GM23338 (cell line): ENCODE measurements around the gene GNB1L. TPM values are rescaled to one million over a fixed set of nuclear protein-coding genes. Genes with fewer than 3 reads are reported as not detected.

Source experiments
- ATAC-seq: fragments of 200-7000 bp; cut with Tn5 transposase; 3 replicates; pipeline ENCODE4 v1.9.1; 2020
- DNase-seq: peaks from one replicate; pipeline ENCODE4 v3.0.0-alpha.2; 2015; ENCODE audit warnings: low spot score
- H2AFZ ChIP-seq: fragments of 200-600 bp; sonication (generic); 2 replicates; pipeline ENCODE4 v1.8.0; 2016; ENCODE audit warnings: antibody characterized with exemption, mild to moderate bottlenecking, moderate library complexity
- H3F3A ChIP-seq: fragments of 200-600 bp; sonication (generic); replicated peaks from 2 replicates; pipeline ENCODE4 v1.8.0; 2017; ENCODE audit warnings: antibody characterized with exemption, mixed run types, low read depth
- H3K27ac ChIP-seq: fragments of 200-600 bp; sonication (generic); 2 replicates; pipeline ENCODE4 v1.6.1; 2016; ENCODE audit warnings: low read depth
- H3K27me3 ChIP-seq: fragments of 200-600 bp; sonication (generic); 2 replicates; pipeline ENCODE4 v1.8.0; 2016; ENCODE audit warnings: mild to moderate bottlenecking, mixed run types, moderate library complexity; ENCODE audit not compliant: insufficient read depth
- H3K36me3 ChIP-seq: fragments of 200-600 bp; sonication (generic); 2 replicates; pipeline ENCODE4 v1.8.0; 2016; ENCODE audit warnings: mild to moderate bottlenecking; ENCODE audit not compliant: insufficient read depth
- H3K4me1 ChIP-seq: fragments of 200-600 bp; sonication (generic); 2 replicates; pipeline ENCODE4 v1.8.0; 2016; ENCODE audit warnings: mild to moderate bottlenecking, moderate library complexity; ENCODE audit not compliant: insufficient read depth
- H3K4me2 ChIP-seq: fragments of 200-600 bp; sonication (generic); 2 replicates; pipeline ENCODE4 v1.7.1; 2017; ENCODE audit warnings: mixed run types
- H3K4me3 ChIP-seq: fragments of 200-600 bp; sonication (generic); 2 replicates; pipeline ENCODE4 v1.6.1; 2016; ENCODE audit warnings: mixed run types
- H3K79me2 ChIP-seq: fragments of 200-600 bp; sonication (generic); replicated peaks from 2 replicates; pipeline ENCODE4 v1.8.0; 2017; ENCODE audit warnings: mild to moderate bottlenecking; ENCODE audit not compliant: insufficient read depth
- H3K9me2 ChIP-seq: fragments of 200-600 bp; sonication (generic); 2 replicates; pipeline ENCODE4 v1.8.0; 2017; ENCODE audit not compliant: insufficient read depth
- H4K20me1 ChIP-seq: fragments of 200-600 bp; sonication (generic); replicated peaks from 2 replicates; pipeline ENCODE4 v1.8.0; 2017; ENCODE audit warnings: mild to moderate bottlenecking; ENCODE audit not compliant: insufficient read depth
- H3K27ac Mint-ChIP-seq: 2 replicates; pipeline ENCODE4 v1.8.0; 2020; ENCODE audit warnings: inconsistent platforms, mild to moderate bottlenecking, moderate library complexity, mixed read lengths
- H3K27me3 Mint-ChIP-seq: 3 replicates; pipeline ENCODE4 v1.8.0; 2022; ENCODE audit warnings: low read depth, mild to moderate bottlenecking, moderate library complexity, mixed read lengths, inconsistent platforms; ENCODE audit not compliant: insufficient read depth, poor library complexity
- H3K36me3 Mint-ChIP-seq: 3 replicates; pipeline ENCODE4 v1.8.0; 2021; ENCODE audit warnings: low read depth, mild to moderate bottlenecking, inconsistent platforms, moderate library complexity, mixed read lengths
- H3K4me1 Mint-ChIP-seq: 3 replicates; pipeline ENCODE4 v1.8.0; 2020; ENCODE audit warnings: mild to moderate bottlenecking, inconsistent platforms, mixed read lengths
- H3K4me3 Mint-ChIP-seq: 3 replicates; pipeline ENCODE4 v1.8.0; 2021; ENCODE audit warnings: moderate library complexity, mild to moderate bottlenecking, inconsistent platforms, mixed read lengths
- H3K9me3 Mint-ChIP-seq: 3 replicates; pipeline ENCODE4 v1.8.0; 2020; ENCODE audit warnings: moderate library complexity, mild to moderate bottlenecking, inconsistent platforms, mixed read lengths
- CREB1 ChIP-seq: fragments of 250-450 bp; sonication (Bioruptor Pico); IDR thresholded peaks from 2 replicates; pipeline ENCODE4 v1.5.0; 2020; ENCODE audit warnings: low read depth, mild to moderate bottlenecking, moderate library complexity
- EZH2 ChIP-seq: fragments of 200-600 bp; sonication (generic); IDR thresholded peaks from one replicate; pipeline ENCODE4 v1.8.0; 2017; ENCODE audit warnings: antibody characterized with exemption, mild to moderate bottlenecking, low read depth; ENCODE audit not compliant: unreplicated experiment
- EZH2phosphoT487 ChIP-seq: fragments of 200-600 bp; sonication (generic); IDR thresholded peaks from one replicate; pipeline ENCODE4 v1.8.1; 2018; ENCODE audit warnings: antibody characterized with exemption; ENCODE audit not compliant: unreplicated experiment
- JUNB ChIP-seq: IDR thresholded peaks from one replicate; pipeline ENCODE4 v1.6.1; 2016; ENCODE audit warnings: antibody characterized with exemption; ENCODE audit not compliant: unreplicated experiment
- NANOG ChIP-seq: IDR thresholded peaks from 2 replicates; pipeline ENCODE4 v1.6.1; 2016; ENCODE audit warnings: antibody characterized with exemption, borderline replicate concordance
- POLR2AphosphoS5 ChIP-seq: IDR thresholded peaks from 2 replicates; pipeline ENCODE4 v1.6.1; 2016; ENCODE audit warnings: antibody characterized with exemption, low read depth
- polyA plus RNA-seq: library from polyadenylated mRNA; unstranded; fragments of >200 nt; fragmentation: Nextera tagmentation; extraction: Ambion mirVana; gene quantifications from 2 replicates; pipeline ENCODE4 v1.2.1, GENCODE V29; 2016
- total RNA-seq: library from RNA; depleted of rRNA; stranded (reverse); fragments of >200 nt; shearing (Covaris generic); gene quantifications from 2 replicates; pipeline ENCODE4 v1.2.3, GENCODE V29; 2014
- TF ChIP-seq, protein P1 (sequence below): fragments of 250-450 bp; sonication (Bioruptor Pico); IDR thresholded peaks from 2 replicates; pipeline ENCODE4 v1.5.0; 2020; ENCODE audit warnings: mild to moderate bottlenecking, moderate library complexity
- TF ChIP-seq, protein P2 (sequence below): IDR thresholded peaks from one replicate; pipeline ENCODE4 v1.6.1; 2018; ENCODE audit warnings: antibody characterized with exemption; ENCODE audit not compliant: unreplicated experiment

The GNB1L gene
- total and polyA plus RNA-seq, 2 experiments from 2014 or later: 15.2 to 27.8 TPM

DNA sequence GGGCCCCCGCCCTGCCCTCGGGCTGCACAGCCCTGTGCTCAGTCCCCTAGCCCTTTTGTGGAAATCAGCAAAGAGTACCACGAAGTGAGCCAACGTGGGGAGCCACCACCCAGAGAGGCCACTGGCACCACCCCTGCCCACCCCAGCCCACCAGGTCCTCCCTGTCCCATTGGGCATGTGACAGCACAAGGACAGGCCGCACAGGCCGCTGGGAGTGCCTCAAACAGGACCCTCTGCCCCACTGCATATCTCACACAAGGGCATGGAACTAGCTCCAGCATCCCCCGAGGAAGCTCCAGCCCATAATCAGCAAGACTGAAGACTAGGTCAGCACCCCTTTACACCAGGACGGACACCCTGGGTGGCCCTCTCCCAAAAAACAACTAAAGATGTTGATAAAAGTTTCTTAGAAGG, 29.7 kb downstream of the GNB1L start (continued):
- TF ChIP-seq, protein P1, sequence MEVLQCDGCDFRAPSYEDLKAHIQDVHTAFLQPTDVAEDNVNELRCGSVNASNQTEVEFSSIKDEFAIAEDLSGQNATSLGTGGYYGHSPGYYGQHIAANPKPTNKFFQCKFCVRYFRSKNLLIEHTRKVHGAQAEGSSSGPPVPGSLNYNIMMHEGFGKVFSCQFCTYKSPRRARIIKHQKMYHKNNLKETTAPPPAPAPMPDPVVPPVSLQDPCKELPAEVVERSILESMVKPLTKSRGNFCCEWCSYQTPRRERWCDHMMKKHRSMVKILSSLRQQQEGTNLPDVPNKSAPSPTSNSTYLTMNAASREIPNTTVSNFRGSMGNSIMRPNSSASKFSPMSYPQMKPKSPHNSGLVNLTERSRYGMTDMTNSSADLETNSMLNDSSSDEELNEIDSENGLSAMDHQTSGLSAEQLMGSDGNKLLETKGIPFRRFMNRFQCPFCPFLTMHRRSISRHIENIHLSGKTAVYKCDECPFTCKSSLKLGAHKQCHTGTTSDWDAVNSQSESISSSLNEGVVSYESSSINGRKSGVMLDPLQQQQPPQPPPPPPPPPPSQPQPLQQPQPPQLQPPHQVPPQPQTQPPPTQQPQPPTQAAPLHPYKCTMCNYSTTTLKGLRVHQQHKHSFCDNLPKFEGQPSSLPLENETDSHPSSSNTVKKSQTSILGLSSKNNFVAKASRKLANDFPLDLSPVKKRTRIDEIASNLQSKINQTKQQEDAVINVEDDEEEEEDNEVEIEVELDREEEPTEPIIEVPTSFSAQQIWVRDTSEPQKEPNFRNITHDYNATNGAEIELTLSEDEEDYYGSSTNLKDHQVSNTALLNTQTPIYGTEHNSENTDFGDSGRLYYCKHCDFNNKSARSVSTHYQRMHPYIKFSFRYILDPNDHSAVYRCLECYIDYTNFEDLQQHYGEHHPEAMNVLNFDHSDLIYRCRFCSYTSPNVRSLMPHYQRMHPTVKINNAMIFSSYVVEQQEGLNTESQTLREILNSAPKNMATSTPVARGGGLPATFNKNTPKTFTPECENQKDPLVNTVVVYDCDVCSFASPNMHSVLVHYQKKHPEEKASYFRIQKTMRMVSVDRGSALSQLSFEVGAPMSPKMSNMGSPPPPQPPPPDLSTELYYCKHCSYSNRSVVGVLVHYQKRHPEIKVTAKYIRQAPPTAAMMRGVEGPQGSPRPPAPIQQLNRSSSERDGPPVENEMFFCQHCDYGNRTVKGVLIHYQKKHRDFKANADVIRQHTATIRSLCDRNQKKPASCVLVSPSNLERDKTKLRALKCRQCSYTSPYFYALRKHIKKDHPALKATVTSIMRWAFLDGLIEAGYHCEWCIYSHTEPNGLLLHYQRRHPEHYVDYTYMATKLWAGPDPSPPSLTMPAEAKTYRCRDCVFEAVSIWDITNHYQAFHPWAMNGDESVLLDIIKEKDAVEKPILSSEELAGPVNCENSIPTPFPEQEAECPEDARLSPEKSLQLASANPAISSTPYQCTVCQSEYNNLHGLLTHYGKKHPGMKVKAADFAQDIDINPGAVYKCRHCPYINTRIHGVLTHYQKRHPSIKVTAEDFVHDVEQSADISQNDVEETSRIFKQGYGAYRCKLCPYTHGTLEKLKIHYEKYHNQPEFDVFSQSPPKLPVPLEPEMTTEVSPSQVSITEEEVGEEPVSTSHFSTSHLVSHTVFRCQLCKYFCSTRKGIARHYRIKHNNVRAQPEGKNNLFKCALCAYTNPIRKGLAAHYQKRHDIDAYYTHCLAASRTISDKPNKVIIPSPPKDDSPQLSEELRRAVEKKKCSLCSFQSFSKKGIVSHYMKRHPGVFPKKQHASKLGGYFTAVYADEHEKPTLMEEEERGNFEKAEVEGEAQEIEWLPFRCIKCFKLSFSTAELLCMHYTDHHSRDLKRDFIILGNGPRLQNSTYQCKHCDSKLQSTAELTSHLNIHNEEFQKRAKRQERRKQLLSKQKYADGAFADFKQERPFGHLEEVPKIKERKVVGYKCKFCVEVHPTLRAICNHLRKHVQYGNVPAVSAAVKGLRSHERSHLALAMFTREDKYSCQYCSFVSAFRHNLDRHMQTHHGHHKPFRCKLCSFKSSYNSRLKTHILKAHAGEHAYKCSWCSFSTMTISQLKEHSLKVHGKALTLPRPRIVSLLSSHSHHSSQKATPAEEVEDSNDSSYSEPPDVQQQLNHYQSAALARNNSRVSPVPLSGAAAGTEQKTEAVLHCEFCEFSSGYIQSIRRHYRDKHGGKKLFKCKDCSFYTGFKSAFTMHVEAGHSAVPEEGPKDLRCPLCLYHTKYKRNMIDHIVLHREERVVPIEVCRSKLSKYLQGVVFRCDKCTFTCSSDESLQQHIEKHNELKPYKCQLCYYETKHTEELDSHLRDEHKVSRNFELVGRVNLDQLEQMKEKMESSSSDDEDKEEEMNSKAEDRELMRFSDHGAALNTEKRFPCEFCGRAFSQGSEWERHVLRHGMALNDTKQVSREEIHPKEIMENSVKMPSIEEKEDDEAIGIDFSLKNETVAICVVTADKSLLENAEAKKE (CRISPR knock-in tag): no peak
- TF ChIP-seq POLR2AphosphoS5 (no peak), CREB1 (no peak), EZH2phosphoT487 (no peak), JUNB (no peak)

DNA sequence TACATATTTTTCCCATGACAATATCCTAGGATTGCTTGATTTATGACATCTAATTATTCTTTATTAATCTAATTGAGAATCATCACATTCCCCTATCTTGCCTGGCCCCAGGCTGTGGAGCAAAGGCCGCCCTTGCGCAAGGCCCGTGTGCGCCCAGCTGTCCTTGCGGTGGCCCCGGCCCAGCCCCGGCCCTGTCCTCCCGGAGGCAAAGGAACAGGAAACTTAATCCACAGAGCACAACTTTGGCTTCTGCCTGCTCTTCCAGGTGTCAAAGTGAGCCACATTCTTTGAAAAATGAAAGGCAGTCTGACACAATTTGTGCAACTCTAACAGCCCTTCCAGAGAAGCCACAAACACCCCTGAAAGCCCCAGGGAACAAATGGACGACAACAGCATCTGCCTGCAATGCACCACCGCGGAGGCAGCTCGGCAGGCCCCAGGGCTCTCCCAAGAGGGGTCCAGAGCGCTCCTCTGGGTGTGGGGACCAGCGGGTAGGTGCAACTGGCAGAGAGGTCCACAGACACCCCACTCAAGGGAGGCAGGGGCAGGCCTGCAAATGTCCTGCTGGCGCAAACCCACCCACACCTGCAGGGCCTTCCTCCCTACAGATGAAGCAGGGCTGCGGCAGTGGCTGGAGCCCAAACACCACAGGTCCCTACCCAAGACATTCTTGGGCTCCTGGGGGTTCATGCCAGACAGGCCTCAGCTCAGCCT, 30.3 kb downstream of the GNB1L start:
- no peak overlapping the region for H3K27ac Mint-ChIP-seq
- no peaks in the 10 kb centered on the region for H3K9me2 ChIP-seq
- H3K27ac ChIP-seq: no peak overlapping the region
- H3K4me3 ChIP-seq: no peak overlapping the region
- no peaks in the 10 kb centered on the region for H3K4me1 ChIP-seq
- peaks cover 8% of the 10 kb centered on the region for H3K27me3 Mint-ChIP-seq
- ATAC-seq (peak; percentile 14; the same call in 2 of the 3 replicates), DNase-seq (no peak)
- H3K9me3 Mint-ChIP-seq: no peaks in the 10 kb centered on the region; the same call in 1 of the 3 replicates
- H3K4me3 Mint-ChIP-seq: no peak overlapping the region
- no peaks in the 10 kb centered on the region for H3K36me3 ChIP-seq
- H4K20me1 ChIP-seq: no peaks in the 10 kb centered on the region
- no peaks in the 10 kb centered on the region for H3K27me3 ChIP-seq
- H3F3A ChIP-seq: no peaks in the 10 kb centered on the region
- H2AFZ ChIP-seq: no peak overlapping the region
- no peak overlapping the region for H3K4me2 ChIP-seq
- H3K79me2 ChIP-seq: no peaks in the 10 kb centered on the region
- H3K36me3 Mint-ChIP-seq: no peaks in the 10 kb centered on the region
- peaks cover 5% of the 10 kb centered on the region; the same call in 2 of the 3 replicates for H3K4me1 Mint-ChIP-seq
- TF ChIP-seq JUNB: no peak
- TF ChIP-seq, protein P2, sequence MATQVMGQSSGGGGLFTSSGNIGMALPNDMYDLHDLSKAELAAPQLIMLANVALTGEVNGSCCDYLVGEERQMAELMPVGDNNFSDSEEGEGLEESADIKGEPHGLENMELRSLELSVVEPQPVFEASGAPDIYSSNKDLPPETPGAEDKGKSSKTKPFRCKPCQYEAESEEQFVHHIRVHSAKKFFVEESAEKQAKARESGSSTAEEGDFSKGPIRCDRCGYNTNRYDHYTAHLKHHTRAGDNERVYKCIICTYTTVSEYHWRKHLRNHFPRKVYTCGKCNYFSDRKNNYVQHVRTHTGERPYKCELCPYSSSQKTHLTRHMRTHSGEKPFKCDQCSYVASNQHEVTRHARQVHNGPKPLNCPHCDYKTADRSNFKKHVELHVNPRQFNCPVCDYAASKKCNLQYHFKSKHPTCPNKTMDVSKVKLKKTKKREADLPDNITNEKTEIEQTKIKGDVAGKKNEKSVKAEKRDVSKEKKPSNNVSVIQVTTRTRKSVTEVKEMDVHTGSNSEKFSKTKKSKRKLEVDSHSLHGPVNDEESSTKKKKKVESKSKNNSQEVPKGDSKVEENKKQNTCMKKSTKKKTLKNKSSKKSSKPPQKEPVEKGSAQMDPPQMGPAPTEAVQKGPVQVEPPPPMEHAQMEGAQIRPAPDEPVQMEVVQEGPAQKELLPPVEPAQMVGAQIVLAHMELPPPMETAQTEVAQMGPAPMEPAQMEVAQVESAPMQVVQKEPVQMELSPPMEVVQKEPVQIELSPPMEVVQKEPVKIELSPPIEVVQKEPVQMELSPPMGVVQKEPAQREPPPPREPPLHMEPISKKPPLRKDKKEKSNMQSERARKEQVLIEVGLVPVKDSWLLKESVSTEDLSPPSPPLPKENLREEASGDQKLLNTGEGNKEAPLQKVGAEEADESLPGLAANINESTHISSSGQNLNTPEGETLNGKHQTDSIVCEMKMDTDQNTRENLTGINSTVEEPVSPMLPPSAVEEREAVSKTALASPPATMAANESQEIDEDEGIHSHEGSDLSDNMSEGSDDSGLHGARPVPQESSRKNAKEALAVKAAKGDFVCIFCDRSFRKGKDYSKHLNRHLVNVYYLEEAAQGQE: no peak
- TF ChIP-seq EZH2: no peak
- TF ChIP-seq EZH2phosphoT487: no peak
- TF ChIP-seq NANOG: no peak
